Aorta (tissue), 5 donors: ENCODE results near the gene GABRR2. TPM values are rescaled to one million over a fixed set of nuclear protein-coding genes. Genes with fewer than 3 reads are reported as not detected.

ENCODE experiments used
- ATAC-seq: fragments of 200-7000 bp; cut with Tn5 transposase; one replicate; pipeline ENCODE4 v1.9.1; 2022; ENCODE audit warnings: moderate library complexity; ENCODE audit not compliant: low FRiP score
- DNase-seq, 2 donors: peaks; one replicate each; pipeline ENCODE4 v3.0.0-alpha.2; 2020
- H3K27ac ChIP-seq, 2 donors: one replicate each; pipeline ENCODE4 v1.5.1; 2013; ENCODE audit warnings: low read length in 2 of 2, mild to moderate bottlenecking in 2 of 2, moderate library complexity in 2 of 2, control low read depth in 1 of 2, inconsistent platforms in 1 of 2, low read depth in 1 of 2
- H3K27me3 ChIP-seq, 2 donors: one replicate each; pipeline ENCODE4 v1.6.1; 2013; ENCODE audit warnings: control low read depth in 1 of 2, low read length in 1 of 2, mild to moderate bottlenecking in 1 of 2, moderate library complexity in 1 of 2; ENCODE audit not compliant: insufficient read depth in 2 of 2, control insufficient read depth in 1 of 2
- H3K36me3 ChIP-seq, 2 donors: one replicate each; pipeline ENCODE4 v1.6.1; 2013; ENCODE audit warnings: control low read depth in 1 of 2, low read length in 1 of 2, mild to moderate bottlenecking in 1 of 2; ENCODE audit not compliant: insufficient read depth in 2 of 2, control insufficient read depth in 1 of 2
- H3K4me1 ChIP-seq, 2 donors: one replicate each; pipeline ENCODE4 v1.6.1; 2013; ENCODE audit warnings: low read length in 2 of 2, control low read depth in 1 of 2, mild to moderate bottlenecking in 1 of 2, moderate library complexity in 1 of 2; ENCODE audit not compliant: insufficient read depth in 2 of 2, control insufficient read depth in 1 of 2
- H3K4me3 ChIP-seq, 2 donors: one replicate each; pipeline ENCODE4 v1.5.1; 2013; ENCODE audit warnings: low read length in 2 of 2, control low read depth in 1 of 2, mild to moderate bottlenecking in 1 of 2
- H3K9me3 ChIP-seq: one replicate; pipeline ENCODE4 v1.6.1; 2013; ENCODE audit warnings: mild to moderate bottlenecking, low read length; ENCODE audit not compliant: control insufficient read depth
- WGBS, 2 donors: extraction: QIAGEN DNeasy Blood & Tissue Kit; methylation state at CpG; one replicate each; pipeline ENCODE4 v1.1.7; 2013; 5-methylcytosine and 5-hydroxymethylcytosine counted together
- intact Hi-C, 2 donors: fragments of 100-400 bp; cut with DNase I; formaldehyde crosslinking; loops; one replicate each; pipeline versions ENCODE4 v1.14.2 to v1.15.0; 2022
- polyA plus RNA-seq, 2 donors: library from polyadenylated mRNA; stranded (reverse); fragments of 200-250 nt; gene quantifications; one replicate each; pipeline ENCODE4 v1.2.3, GENCODE V29; 2013
- total RNA-seq, 2 donors: library from RNA; stranded (reverse); fragmentation: NEBNext Ultra II Directional; extraction: Animal tissue kit (Norgen Biotek cat#: 25700); gene quantifications; one replicate each; pipeline ENCODE4 v1.2.1, GENCODE V29; 2021
- donor health status: healthy with polysubstance abuse.
- donor health status: Bipolar disorder and iron deficiency.
- donor health status: DM: no; HTN: no; CAD: no.
- donor health status: DM: no; HTN: no; CAD: no.
- donor health status: DM: yes; HTN: yes; CAD: no.

Gene GABRR2
- total and polyA plus RNA-seq, 4 donors: 0.82 to 3.6 (median 3.3) TPM; not detected in 1

DNA sequence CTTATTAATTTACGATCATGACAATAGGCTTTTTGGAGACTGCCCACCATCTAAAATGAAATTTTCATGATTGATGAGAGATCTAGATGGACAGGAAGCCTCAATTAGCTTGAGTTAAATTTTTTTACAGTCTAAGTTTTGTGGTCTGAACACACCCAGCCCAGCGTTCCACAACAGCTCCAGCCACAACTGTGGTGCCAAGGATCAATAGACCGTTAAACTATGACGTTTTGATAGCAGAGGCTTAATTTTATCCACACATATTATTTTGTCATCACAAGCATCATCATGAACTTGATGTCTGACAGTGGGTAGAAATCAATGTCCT lies 92.4 kb downstream of the GABRR2 start:
- H3K4me3 ChIP-seq: no peak overlapping the region
- WGBS, 2 donors: 52 to 68% methylated on average over 4 of the region's 4 CpGs
- ATAC-seq (no peak), DNase-seq (no peak)
- no peaks in the 10 kb centered on the region for H3K27me3 ChIP-seq
- no peaks in the 10 kb centered on the region for H3K9me3 ChIP-seq
- peak overlapping the region in 1 of 2 donors; percentile 57 for H3K27ac ChIP-seq
- intact Hi-C loops: loop anchor here (2.0 to 5.0 kb wide), 2 partner anchors 60 kb away; no protein-coding TSS in a partner anchor
- H3K4me1 ChIP-seq: peaks cover 2 to 8% of the 10 kb centered on the region in 2 donors
- no peaks in the 10 kb centered on the region for H3K36me3 ChIP-seq

DNA sequence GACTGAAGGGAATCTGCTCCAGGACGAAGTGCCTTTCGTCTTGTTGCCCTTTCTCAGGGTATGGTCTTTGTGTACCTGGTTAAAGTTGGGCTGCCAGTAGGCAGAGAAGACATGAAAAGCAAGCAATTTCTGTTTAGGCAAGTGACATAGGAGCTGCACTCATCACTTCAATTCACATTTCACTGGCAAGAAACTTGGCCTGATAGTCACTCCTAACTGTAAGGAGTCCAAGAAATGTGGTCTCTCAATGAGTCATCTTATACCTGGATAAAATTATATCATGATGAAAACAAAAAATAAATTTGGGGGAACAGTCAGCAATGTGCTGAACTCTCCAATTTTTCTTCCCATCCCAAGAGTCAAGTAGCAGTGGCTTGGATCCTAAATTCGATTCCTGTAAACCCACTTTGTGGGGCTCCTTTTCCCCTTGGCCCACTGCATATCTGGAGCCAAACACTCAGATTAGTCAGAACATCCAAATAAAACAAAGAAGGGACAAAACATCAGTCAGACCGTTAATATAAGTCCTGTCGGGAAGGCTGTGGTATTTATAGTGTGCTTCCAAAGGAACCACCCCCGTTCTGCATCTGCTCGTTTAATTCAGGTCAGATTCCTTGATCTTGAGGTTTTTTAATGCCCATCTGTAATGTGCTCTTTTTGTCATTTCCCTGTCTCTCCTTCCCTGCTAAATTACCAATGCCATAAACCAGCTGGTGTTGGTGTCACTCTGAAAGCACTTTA lies 93.0 kb downstream of the GABRR2 start:
- intact Hi-C loops: loop anchor here (2.0 to 5.0 kb wide), 2 partner anchors 59 to 60 kb away; no protein-coding TSS in a partner anchor
- H3K4me3 ChIP-seq: no peak overlapping the region
- no peaks in the 10 kb centered on the region for H3K36me3 ChIP-seq
- DNase-seq (no peak), ATAC-seq (peak; percentile 71)
- peaks cover 2 to 8% of the 10 kb centered on the region in 2 donors for H3K4me1 ChIP-seq
- 4 to 11% methylated on average over 7 of the region's 7 CpGs for WGBS, 2 donors
- H3K27ac ChIP-seq: peak overlapping the region; percentile 57 to 73
- no peaks in the 10 kb centered on the region for H3K27me3 ChIP-seq
- no peaks in the 10 kb centered on the region for H3K9me3 ChIP-seq

DNA sequence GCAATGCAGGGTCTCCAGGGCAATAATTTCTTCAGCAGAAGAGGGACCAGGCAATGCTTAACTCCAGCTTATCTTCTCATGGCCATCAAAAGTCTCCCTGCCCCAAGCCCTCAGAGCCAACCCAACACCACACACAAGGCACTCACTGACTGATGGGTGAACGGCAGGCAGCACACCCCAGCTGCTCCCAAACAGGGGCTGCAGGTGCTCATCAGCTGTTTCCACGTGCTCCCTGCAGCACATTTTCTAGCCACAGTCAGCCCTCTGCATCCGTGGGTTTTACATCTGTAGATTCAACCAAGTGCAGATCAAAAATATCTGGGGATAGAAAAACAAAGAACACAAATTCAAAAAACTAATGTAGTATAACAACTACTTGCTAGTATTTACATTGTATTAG lies 94.0 kb downstream of the GABRR2 start:
- intact Hi-C loops: loop anchor here in 1 of 2 donors (5.0 kb wide), 1 partner anchor 59 kb away; no protein-coding TSS in a partner anchor
- ATAC-seq (no peak), DNase-seq (no peak)
- Histone ChIP-seq H3K4me3 (no peak overlapping the region), H3K4me1 (peaks cover 2 to 8% of the 10 kb centered on the region in 2 donors), H3K9me3 (no peaks in the 10 kb centered on the region), H3K36me3 (no peaks in the 10 kb centered on the region), H3K27me3 (no peaks in the 10 kb centered on the region), H3K27ac (no peak overlapping the region)
- 92 to 97% methylated on average over 3 of the region's 3 CpGs for WGBS, 2 donors

DNA sequence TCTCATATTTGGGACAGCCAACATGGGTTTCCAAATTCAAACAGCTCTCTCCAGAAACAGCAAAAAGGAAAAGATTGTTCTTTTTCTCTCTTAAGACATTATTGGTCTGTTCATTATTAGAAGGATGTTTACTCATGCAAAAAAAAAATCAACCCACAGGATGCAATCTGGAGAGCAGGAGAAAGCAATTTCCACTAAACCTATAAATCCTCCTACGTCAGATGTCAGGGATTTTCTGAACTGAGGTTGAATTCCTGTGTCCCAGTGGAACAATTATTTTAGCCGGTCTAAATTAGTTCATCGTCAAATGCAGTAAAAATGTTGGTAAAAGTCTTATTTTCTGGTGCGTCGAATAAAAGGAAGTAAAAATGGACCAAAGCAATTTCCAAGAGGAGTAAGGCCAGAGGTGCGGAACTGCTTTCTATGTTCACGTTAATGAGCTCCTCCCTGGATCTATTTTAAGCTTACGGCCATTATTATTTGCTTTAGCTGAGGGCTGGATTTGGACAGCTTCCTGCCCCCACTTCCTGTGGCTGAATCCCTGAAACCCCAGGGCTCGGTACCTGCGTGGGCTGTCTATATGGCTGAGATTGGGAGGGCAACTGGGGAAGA lies 97.7 kb downstream of the GABRR2 start, which contains the start of gene GABRR1:
TSS of gene GABRR1 (minus strand) at position 60 of the 612 bp plus-strand sequence. CDS start at position 24, 36 bp downstream.
- no peaks in the 10 kb centered on the region for H3K9me3 ChIP-seq
- no peaks in the 10 kb centered on the region for H3K36me3 ChIP-seq
- no peak within 1 kb of the TSS for H3K4me3 ChIP-seq
- H3K4me1 ChIP-seq: peaks cover 2 to 4% of the 10 kb centered on the region in 2 donors
- WGBS, 2 donors: 2 to 4% methylated on average over 10 of the region's 10 CpGs
- no peaks in the 10 kb centered on the region for H3K27me3 ChIP-seq
- no peak for DNase-seq
- H3K27ac ChIP-seq: peak within 1 kb of the TSS in 1 of 2 donors; percentile 57
- no peak for ATAC-seq
- intact Hi-C loops: no loop called here

DNA sequence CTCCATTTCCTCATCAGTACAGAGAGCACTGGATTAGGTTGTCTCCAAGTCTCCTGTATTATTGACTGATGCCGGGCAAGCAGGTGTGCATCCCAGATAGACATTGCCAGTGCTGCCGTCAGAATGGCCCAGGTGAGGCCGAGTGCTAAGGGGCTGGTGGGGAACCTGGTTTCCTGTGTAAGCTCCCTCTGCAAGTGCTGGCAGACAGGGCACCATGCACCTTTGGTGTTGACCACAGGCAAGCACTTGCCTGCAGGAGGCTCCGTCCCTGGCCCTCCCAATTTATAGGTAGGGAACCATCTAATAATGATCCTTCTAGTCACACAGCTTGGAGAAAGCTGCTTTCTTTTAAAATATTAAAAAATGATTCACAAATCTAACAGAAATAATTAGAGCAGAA lies 98.7 kb downstream of the GABRR2 start:
- Histone ChIP-seq H3K4me1 (peaks cover 0 to under 1% of the 10 kb centered on the region in 2 donors), H3K27ac (no peak overlapping the region), H3K36me3 (no peaks in the 10 kb centered on the region), H3K27me3 (no peaks in the 10 kb centered on the region), H3K9me3 (no peaks in the 10 kb centered on the region), H3K4me3 (no peak overlapping the region)
- ATAC-seq (no peak), DNase-seq (no peak)
- 83 to 97% methylated on average over 4 of the region's 4 CpGs for WGBS, 2 donors
- intact Hi-C loops: no loop called here

DNA sequence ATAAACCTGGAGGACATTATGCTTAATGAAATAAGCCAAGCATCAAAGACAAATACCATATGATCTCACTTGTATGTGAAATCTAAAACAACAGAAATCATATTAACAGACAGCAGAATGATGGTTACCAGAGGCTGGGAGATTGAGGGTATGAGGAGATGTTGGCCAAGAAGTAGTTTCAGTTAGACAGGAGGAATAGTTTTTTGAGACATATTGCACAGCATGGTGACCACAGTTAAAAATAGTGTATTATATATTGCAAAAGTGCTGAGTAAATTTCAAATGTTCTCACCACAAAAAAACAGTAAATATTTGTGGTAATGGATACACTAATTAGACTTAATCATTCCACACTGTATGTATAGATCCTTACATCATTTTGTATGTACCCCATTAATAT lies 99.7 kb downstream of the GABRR2 start:
- H3K4me3 ChIP-seq: no peak overlapping the region
- no peaks in the 10 kb centered on the region for H3K27me3 ChIP-seq
- ATAC-seq (no peak), DNase-seq (no peak)
- no peak overlapping the region for H3K27ac ChIP-seq
- H3K4me1 ChIP-seq: no peaks in the 10 kb centered on the region
- H3K9me3 ChIP-seq: no peaks in the 10 kb centered on the region
- intact Hi-C loops: no loop called here
- H3K36me3 ChIP-seq: no peaks in the 10 kb centered on the region

DNA sequence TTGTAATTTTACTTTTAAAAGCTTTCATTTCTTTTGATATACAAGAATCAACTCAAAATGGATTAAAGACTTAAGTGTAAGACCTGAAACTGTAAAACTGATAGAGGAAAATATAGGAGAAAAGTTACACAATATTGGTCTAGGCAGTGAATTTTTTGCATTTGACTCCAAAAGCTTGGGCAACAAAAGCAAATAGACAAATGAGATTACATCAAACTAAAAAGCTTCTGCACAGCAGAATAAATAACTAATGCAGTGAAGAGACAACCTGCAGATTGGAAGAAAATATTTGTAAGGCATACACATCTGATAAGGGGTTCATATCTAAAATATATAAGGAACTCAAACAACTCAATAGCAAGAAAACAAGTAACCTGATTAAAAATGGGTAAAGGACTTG lies 100.9 kb downstream of the GABRR2 start:
- Histone ChIP-seq H3K27ac (no peak overlapping the region), H3K4me3 (no peak overlapping the region), H3K36me3 (no peaks in the 10 kb centered on the region), H3K27me3 (no peaks in the 10 kb centered on the region), H3K9me3 (no peaks in the 10 kb centered on the region), H3K4me1 (no peaks in the 10 kb centered on the region)
- intact Hi-C loops: no loop called here
- DNase-seq (no peak), ATAC-seq (no peak)

DNA sequence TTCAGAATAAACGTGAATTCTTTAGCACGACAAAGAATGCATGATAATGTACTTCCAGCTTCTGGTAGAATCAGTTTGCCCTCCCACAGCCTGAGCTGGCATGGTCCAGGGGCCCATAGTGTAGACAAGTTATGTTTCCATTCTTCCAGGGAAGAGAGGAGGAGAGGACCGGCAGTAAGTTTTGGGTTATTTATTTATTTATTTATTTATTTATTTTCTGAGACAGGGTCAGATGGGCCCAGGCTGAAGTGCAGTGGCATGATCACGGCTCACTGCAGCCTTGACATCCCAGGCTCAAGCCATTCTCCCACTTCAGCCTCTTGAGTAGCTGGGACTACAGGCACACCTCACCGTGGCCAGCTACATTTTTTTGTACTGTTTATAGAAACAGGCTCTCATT lies 102.6 kb downstream of the GABRR2 start:
- DNase-seq (no peak), ATAC-seq (no peak)
- H3K4me1 ChIP-seq: no peaks in the 10 kb centered on the region
- 69 to 75% methylated on average over 5 of the region's 5 CpGs for WGBS, 2 donors
- intact Hi-C loops: no loop called here
- no peaks in the 10 kb centered on the region for H3K36me3 ChIP-seq
- H3K27ac ChIP-seq: no peak overlapping the region
- H3K9me3 ChIP-seq: no peaks in the 10 kb centered on the region
- no peaks in the 10 kb centered on the region for H3K27me3 ChIP-seq
- no peak overlapping the region for H3K4me3 ChIP-seq

DNA sequence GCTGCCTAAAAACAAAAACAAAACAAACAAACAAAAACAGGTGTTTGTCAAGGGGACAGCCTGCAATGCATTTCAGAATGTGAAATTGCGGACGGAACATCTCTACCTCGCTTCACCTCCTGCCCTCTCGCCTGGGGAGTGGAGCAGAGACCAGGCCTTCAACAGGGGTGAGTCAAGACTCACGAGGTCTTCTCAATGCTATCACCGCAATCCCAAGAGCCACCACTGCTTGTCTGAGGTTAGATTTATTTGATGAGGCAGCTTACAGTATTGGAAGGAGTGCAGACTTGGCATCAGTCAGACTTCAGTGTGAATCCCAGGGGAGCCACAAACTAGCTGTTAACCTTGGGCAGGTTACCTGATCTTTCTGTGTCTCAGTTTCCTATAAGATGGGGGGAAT lies 105.6 kb downstream of the GABRR2 start:
- Histone ChIP-seq H3K27me3 (no peaks in the 10 kb centered on the region), H3K27ac (no peak overlapping the region), H3K9me3 (no peaks in the 10 kb centered on the region), H3K36me3 (no peaks in the 10 kb centered on the region), H3K4me1 (peaks cover 0 to 7% of the 10 kb centered on the region in 2 donors), H3K4me3 (no peak overlapping the region)
- intact Hi-C loops: no loop called here
- DNase-seq: no peak
- no peak for ATAC-seq
- WGBS, 2 donors: 96 to 97% methylated on average over 6 of the region's 6 CpGs
